HepG2 (cell line): Measurements from ENCODE around the gene NANOS1. TPM values are rescaled to one million over a fixed set of nuclear protein-coding genes. Genes with fewer than 3 reads are reported as not detected.

Experiments
- HOXD1 ChIP-seq: sonication (generic); formaldehyde crosslinking; IDR thresholded peaks from 2 replicates; pipeline ENCODE4 v1.5.0; 2020; ENCODE audit warnings: missing genetic modification reagents
- KLF15 ChIP-seq: sonication (generic); formaldehyde crosslinking; IDR thresholded peaks from 2 replicates; pipeline ENCODE4 v1.8.1; 2023; ENCODE audit warnings: borderline replicate concordance, mild to moderate bottlenecking, inconsistent platforms, missing genetic modification reagents, mixed read lengths
- MAFF ChIP-seq: IDR thresholded peaks from 2 replicates; pipeline ENCODE4 v1.6.1; 2011; ENCODE audit warnings: low read depth, low read length, improper control_type of control experiment
- MXD4 ChIP-seq: IDR thresholded peaks from 2 replicates; pipeline ENCODE4 v1.6.1; 2016; ENCODE audit warnings: mild to moderate bottlenecking, missing biosample characterization, missing genetic modification reagents
- RCOR2 ChIP-seq: IDR thresholded peaks from 2 replicates; pipeline ENCODE4 v1.6.1; 2016; ENCODE audit warnings: missing biosample characterization, missing genetic modification reagents
- RFXAP ChIP-seq: sonication (generic); formaldehyde crosslinking; IDR thresholded peaks from 2 replicates; pipeline ENCODE4 v1.4.0; 2020; ENCODE audit warnings: missing genetic modification reagents, borderline replicate concordance
- ZBTB42 ChIP-seq: sonication (generic); formaldehyde crosslinking; IDR thresholded peaks from 2 replicates; pipeline ENCODE4 v1.5.0; 2020; ENCODE audit warnings: mild to moderate bottlenecking, missing genetic modification reagents
- ZFYVE20 ChIP-seq: sonication (generic); formaldehyde crosslinking; IDR thresholded peaks from 2 replicates; pipeline ENCODE4 v1.8.0; 2023; ENCODE audit warnings: low read depth, mild to moderate bottlenecking, moderate library complexity, missing genetic modification reagents, borderline replicate concordance
- ZMAT3 ChIP-seq: sonication (generic); formaldehyde crosslinking; conservative IDR thresholded peaks from 2 replicates; pipeline ENCODE4 v1.7.0; 2021; ENCODE audit warnings: missing genetic modification reagents
- ZNF17 ChIP-seq: sonication (generic); formaldehyde crosslinking; IDR thresholded peaks from 2 replicates; pipeline ENCODE4 v1.5.0; 2020; ENCODE audit warnings: mild to moderate bottlenecking, missing genetic modification reagents
- ZNF282 ChIP-seq: fragments of 450-650 bp; IDR thresholded peaks from 2 replicates; pipeline ENCODE4 v1.6.1; 2018; ENCODE audit not compliant: partially characterized antibody
- ZNF367 ChIP-seq: sonication (generic); formaldehyde crosslinking; IDR thresholded peaks from 2 replicates; pipeline ENCODE4 v1.4.0; 2020; ENCODE audit warnings: missing genetic modification reagents, borderline replicate concordance
- ZNF431 ChIP-seq: sonication (generic); formaldehyde crosslinking; IDR thresholded peaks from 2 replicates; pipeline ENCODE4 v1.9.0; 2022; ENCODE audit warnings: missing genetic modification reagents, low read depth, mild to moderate bottlenecking, borderline replicate concordance
- ZNF44 ChIP-seq: sonication (generic); formaldehyde crosslinking; IDR thresholded peaks from 2 replicates; pipeline ENCODE4 v1.5.1; 2020; ENCODE audit warnings: mild to moderate bottlenecking, missing genetic modification reagents
- ZNF558 ChIP-seq: sonication (generic); formaldehyde crosslinking; IDR thresholded peaks from 2 replicates; pipeline ENCODE4 v1.9.0; 2022; ENCODE audit warnings: mild to moderate bottlenecking, missing genetic modification reagents, borderline replicate concordance
- ZNF652 ChIP-seq: IDR thresholded peaks from 2 replicates; pipeline ENCODE4 v1.6.1; 2016; ENCODE audit warnings: low read depth, borderline replicate concordance
- ZNF674 ChIP-seq: sonication (generic); formaldehyde crosslinking; IDR thresholded peaks from 2 replicates; pipeline ENCODE4 v1.5.0; 2020; ENCODE audit warnings: low read depth, mild to moderate bottlenecking, missing genetic modification reagents
- polyA plus RNA-seq, 8 experiments: library from polyadenylated mRNA; depleted of rRNA in 3 of 8; stranded (reverse) in 7 of 8; unstranded in 1 of 8; fragments of >200 nt; fragmentation: Illumina TruSeq in 4 of 8; extraction: Trizol in 4 of 8; gene quantifications; 2 replicates each; pipeline versions ENCODE4 v1.2.1 to v1.2.3, GENCODE V29; 2011 to 2016; ENCODE audit warnings: low read depth in 4 of 8, missing spikeins in 1 of 8, mixed read lengths in 1 of 8; ENCODE audit not compliant: insufficient read depth in 1 of 8
- total RNA-seq, 5 experiments: library from RNA; depleted of rRNA; stranded (reverse); fragments of >200 nt; fragmentation: Illumina TruSeq; extraction: Trizol; gene quantifications; 2 replicates each; pipeline ENCODE4 v1.2.3, GENCODE V29; 2016; ENCODE audit warnings: low read depth in 1 of 5
- TF ChIP-seq, protein P1 (sequence below): sonication (generic); formaldehyde crosslinking; IDR thresholded peaks from 2 replicates; pipeline ENCODE4 v1.4.0; 2020; ENCODE audit warnings: mild to moderate bottlenecking, low read depth, missing genetic modification reagents
- TF ChIP-seq, protein P2 (sequence below): IDR thresholded peaks from 2 replicates; pipeline ENCODE4 v1.6.1; 2016; ENCODE audit warnings: mild to moderate bottlenecking
- TF ChIP-seq, protein P3 (sequence below): sonication (generic); formaldehyde crosslinking; IDR thresholded peaks from 2 replicates; pipeline ENCODE4 v1.5.0; 2020; ENCODE audit warnings: missing genetic modification reagents
- TF ChIP-seq, protein P4 (sequence below): IDR thresholded peaks from 2 replicates; pipeline ENCODE4 v1.6.1; 2016
- TF ChIP-seq, protein P5 (sequence below): sonication (generic); formaldehyde crosslinking; IDR thresholded peaks from 2 replicates; pipeline ENCODE4 v1.5.1; 2020; ENCODE audit warnings: missing genetic modification reagents, mild to moderate bottlenecking, borderline replicate concordance

Gene NANOS1
- total and polyA plus RNA-seq, 2 of the 13 experiments (the other 11 are each of a cell fraction or from before 2014, with no cell fraction given), result 1.7 to 2.2 TPM

DNA sequence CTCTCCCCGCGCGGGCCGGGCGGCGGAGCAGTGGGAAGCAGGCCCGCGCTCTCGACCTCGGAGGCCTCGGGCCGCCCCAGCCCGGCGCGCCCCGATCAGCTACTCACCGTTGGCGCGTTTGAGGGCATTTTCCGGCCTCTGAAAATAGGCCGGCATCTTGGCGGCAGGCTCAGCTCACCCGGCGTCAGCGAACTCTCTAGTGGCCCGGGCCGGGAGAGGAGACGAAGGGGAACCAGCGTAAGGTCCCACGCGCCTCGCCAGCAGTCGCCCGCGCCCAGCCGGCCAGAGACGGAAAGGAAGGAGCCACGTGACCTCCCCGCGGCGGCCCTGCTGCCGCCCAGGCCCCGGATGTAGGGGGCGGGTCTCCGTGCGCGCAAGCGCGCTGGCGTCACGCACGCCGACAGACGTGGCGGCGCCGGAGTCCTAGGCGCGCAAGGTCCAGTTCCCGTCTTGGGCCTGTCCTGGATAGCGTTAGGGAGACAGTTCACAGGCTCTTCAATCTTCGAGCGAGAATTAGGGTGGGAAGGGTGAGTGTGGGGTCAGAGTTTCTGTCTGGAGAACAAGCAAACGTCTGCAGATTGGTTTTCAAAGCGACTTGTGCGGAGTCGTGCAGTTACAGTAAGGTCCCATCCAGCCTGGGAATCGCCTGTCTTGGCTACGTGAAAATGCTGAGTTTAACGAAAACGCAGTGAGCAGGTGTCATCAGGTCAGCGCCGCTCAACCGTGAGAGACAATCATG lies 51.2 kb downstream of the NANOS1 start, which contains the start of gene EIF3A (continued):
- TF ChIP-seq, protein P1, sequence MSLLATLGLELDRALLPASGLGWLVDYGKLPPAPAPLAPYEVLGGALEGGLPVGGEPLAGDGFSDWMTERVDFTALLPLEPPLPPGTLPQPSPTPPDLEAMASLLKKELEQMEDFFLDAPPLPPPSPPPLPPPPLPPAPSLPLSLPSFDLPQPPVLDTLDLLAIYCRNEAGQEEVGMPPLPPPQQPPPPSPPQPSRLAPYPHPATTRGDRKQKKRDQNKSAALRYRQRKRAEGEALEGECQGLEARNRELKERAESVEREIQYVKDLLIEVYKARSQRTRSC (CRISPR knock-in tag), result no peak
- TF ChIP-seq ZFYVE20 (CRISPR knock-in tag) (no peak; the same call in 1 of the 2 replicates), HOXD1 (CRISPR knock-in tag) (peak; percentile 45), MAFF (peak; percentile 74), ZNF282 (no peak), RFXAP (CRISPR knock-in tag) (0 out of 2 replicates have a peak, but pooled peaks have one; percentile 30), ZMAT3 (peak; percentile 76; the same call in 1 of the 2 replicates), RCOR2 (no peak), ZBTB42 (CRISPR knock-in tag) (no peak), MXD4 (CRISPR knock-in tag) (peak; percentile 91), ZNF44 (CRISPR knock-in tag) (peak; percentile 61), KLF15 (CRISPR knock-in tag) (no peak), ZNF431 (CRISPR knock-in tag) (peak; percentile 85), ZNF367 (CRISPR knock-in tag) (no peak; the same call in 1 of the 2 replicates), ZNF17 (CRISPR knock-in tag) (no peak; the same call in 1 of the 2 replicates), ZNF558 (peak; percentile 96; the same call in 1 of the 2 replicates), ZNF674 (CRISPR knock-in tag) (0 out of 2 replicates have a peak, but pooled peaks have one; percentile 35), ZNF652 (CRISPR knock-in tag) (no peak)
- TF ChIP-seq, protein P2, sequence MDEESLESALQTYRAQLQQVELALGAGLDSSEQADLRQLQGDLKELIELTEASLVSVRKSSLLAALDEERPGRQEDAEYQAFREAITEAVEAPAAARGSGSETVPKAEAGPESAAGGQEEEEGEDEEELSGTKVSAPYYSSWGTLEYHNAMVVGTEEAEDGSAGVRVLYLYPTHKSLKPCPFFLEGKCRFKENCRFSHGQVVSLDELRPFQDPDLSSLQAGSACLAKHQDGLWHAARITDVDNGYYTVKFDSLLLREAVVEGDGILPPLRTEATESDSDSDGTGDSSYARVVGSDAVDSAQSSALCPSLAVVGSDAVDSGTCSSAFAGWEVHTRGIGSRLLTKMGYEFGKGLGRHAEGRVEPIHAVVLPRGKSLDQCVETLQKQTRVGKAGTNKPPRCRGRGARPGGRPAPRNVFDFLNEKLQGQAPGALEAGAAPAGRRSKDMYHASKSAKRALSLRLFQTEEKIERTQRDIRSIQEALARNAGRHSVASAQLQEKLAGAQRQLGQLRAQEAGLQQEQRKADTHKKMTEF (CRISPR knock-in tag), result peak; percentile 75; the same call in 1 of the 2 replicates
- TF ChIP-seq, protein P3, sequence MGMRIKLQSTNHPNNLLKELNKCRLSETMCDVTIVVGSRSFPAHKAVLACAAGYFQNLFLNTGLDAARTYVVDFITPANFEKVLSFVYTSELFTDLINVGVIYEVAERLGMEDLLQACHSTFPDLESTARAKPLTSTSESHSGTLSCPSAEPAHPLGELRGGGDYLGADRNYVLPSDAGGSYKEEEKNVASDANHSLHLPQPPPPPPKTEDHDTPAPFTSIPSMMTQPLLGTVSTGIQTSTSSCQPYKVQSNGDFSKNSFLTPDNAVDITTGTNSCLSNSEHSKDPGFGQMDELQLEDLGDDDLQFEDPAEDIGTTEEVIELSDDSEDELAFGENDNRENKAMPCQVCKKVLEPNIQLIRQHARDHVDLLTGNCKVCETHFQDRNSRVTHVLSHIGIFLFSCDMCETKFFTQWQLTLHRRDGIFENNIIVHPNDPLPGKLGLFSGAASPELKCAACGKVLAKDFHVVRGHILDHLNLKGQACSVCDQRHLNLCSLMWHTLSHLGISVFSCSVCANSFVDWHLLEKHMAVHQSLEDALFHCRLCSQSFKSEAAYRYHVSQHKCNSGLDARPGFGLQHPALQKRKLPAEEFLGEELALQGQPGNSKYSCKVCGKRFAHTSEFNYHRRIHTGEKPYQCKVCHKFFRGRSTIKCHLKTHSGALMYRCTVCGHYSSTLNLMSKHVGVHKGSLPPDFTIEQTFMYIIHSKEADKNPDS (CRISPR knock-in tag), result peak; percentile 81; the same call in 1 of the 2 replicates
- TF ChIP-seq, protein P4, sequence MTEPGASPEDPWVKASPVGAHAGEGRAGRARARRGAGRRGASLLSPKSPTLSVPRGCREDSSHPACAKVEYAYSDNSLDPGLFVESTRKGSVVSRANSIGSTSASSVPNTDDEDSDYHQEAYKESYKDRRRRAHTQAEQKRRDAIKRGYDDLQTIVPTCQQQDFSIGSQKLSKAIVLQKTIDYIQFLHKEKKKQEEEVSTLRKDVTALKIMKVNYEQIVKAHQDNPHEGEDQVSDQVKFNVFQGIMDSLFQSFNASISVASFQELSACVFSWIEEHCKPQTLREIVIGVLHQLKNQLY (CRISPR knock-in tag), result peak; percentile 78; the same call in 1 of the 2 replicates
- TF ChIP-seq, protein P5, sequence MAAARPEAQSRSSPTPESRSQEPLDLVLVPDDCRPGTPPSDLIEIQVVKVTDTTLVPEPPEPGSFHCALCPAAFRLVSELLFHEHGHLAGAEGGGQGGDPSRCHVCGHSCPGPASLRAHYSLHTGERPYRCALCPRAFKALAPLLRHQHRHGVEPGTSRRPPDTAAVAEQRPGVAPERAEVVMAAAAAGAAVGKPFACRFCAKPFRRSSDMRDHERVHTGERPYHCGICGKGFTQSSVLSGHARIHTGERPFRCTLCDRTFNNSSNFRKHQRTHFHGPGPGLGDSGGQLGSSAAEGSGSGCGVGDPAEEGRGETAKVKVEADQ, result peak; percentile 80
